Body of pancreas (tissue), 4 donors: Measurements from ENCODE around the gene SH2D3C. TPM values are rescaled to one million over a fixed set of nuclear protein-coding genes. Genes with fewer than 3 reads are reported as not detected.

Experiments used
- ATAC-seq: fragments of 150-250 bp; one replicate; pipeline ENCODE4 v1.9.1; 2016
- DNase-seq, 4 donors: peaks; one replicate each; pipeline ENCODE4 v3.0.0-alpha.2; 2019
- H3K27ac ChIP-seq, 4 donors: fragments of 200-600 bp; sonication (generic); 1 replicate in 3 of 4; 2 replicates in 1 of 4; pipeline versions ENCODE4 v1.5.1 to v1.6.1; 2016 to 2019; ENCODE audit warnings: mild to moderate bottlenecking in 1 of 4, mixed read lengths in 1 of 4, moderate library complexity in 1 of 4
- H3K27me3 ChIP-seq, 2 donors: fragments of 200-600 bp; sonication (generic); one replicate each; pipeline ENCODE4 v1.6.0; 2016; ENCODE audit warnings: mild to moderate bottlenecking in 1 of 2
- H3K36me3 ChIP-seq, 2 donors: fragments of 200-600 bp; sonication (generic); replicated peaks in 1 of 2; 2 replicates each; pipeline ENCODE4 v1.5.1; 2016; ENCODE audit warnings: low read depth in 2 of 2; ENCODE audit not compliant: insufficient read depth in 1 of 2
- H3K4me1 ChIP-seq: fragments of 200-600 bp; sonication (generic); one replicate; pipeline ENCODE4 v1.6.0; 2016
- H3K4me3 ChIP-seq, 2 donors: fragments of 200-600 bp; sonication (generic); 1 replicate in 1 of 2; 2 replicates in 1 of 2; pipeline ENCODE4 v1.5.1; 2016 to 2019
- H3K9me3 ChIP-seq, 3 donors: fragments of 200-600 bp; sonication (generic); 1 replicate in 2 of 3; 2 replicates in 1 of 3; pipeline ENCODE4 v1.5.1; 2016
- CTCF ChIP-seq, 7 experiments: fragments of 450-650 bp in 4 of 7; fragments of 200-600 bp in 3 of 7; sonication (generic) in 3 of 7; IDR thresholded peaks; one replicate each; pipeline ENCODE4 v1.5.1; 2016 to 2019; ENCODE audit warnings: antibody characterized with exemption in 7 of 7
- POLR2A ChIP-seq, 3 donors: fragments of 450-650 bp; IDR thresholded peaks; one replicate each; pipeline ENCODE4 v1.6.1; 2016; ENCODE audit warnings: antibody characterized with exemption in 3 of 3, mild to moderate bottlenecking in 2 of 3
- WGBS, 2 donors: methylation state at CpG; one replicate each; pipeline ENCODE4 v1.1.5; 2017; 5-methylcytosine and 5-hydroxymethylcytosine counted together
- intact Hi-C: fragments of 100-400 bp; cut with DNase I; formaldehyde crosslinking; loops from one replicate; pipeline ENCODE4 v1.15.1; 2023
- total RNA-seq, 2 donors: library from RNA; depleted of rRNA; stranded (reverse); fragments of >200 nt; gene quantifications; one replicate each; pipeline ENCODE4 v1.1.0, GENCODE V29; 2016

SH2D3C gene
- total RNA-seq, 2 donors from 2014 or later = 3.3 to 4.2 TPM

GRCh38 chr9:127771570-127772189 lies 6.8 kb downstream of the SH2D3C start:
- intact Hi-C loops = no loop called here
- DNase-seq = no peak
- ATAC-seq = no peak
- TF ChIP-seq CTCF (IDR thresholded peaks at IDR 0.05) (no peak), POLR2A (IDR thresholded peaks at IDR 0.05) (no peak)
- Histone ChIP-seq H3K27ac (peak overlapping the region in 3 of 4 donors; percentile 15 to 67 (median 53)), H3K36me3 (no peaks in the 10 kb centered on the region), H3K4me3 (no peak overlapping the region), H3K4me1 (peaks cover 15% of the 10 kb centered on the region), H3K9me3 (no peaks in the 10 kb centered on the region), H3K27me3 (no peaks in the 10 kb centered on the region)
- WGBS, 2 donors = 3 to 5% methylated on average over 11 to 19 of the region's 19 CpGs

- DNase-seq (peak; percentile 99), ATAC-seq (peak; percentile 98)
- TF ChIP-seq CTCF (IDR thresholded peaks at IDR 0.05) (peak in 2 of 7 experiments; percentile 6 to 8), POLR2A (IDR thresholded peaks at IDR 0.05) (peak in 2 of 3 donors; percentile 36 to 51)
- 3 to 13% methylated on average over 6 to 43 of the region's 43 CpGs for WGBS, 2 donors
- intact Hi-C loops = no loop called here
- no peaks in the 10 kb centered on the region for H3K36me3 ChIP-seq
- H3K9me3 ChIP-seq = no peaks in the 10 kb centered on the region
- no peaks in the 10 kb centered on the region for H3K27me3 ChIP-seq
- peaks cover 15% of the 10 kb centered on the region for H3K4me1 ChIP-seq
- peak overlapping the region in 3 of 4 donors; percentile 30 to 75 (median 67) for H3K27ac ChIP-seq
- H3K4me3 ChIP-seq = no peak overlapping the region
Measured at GRCh38 chr9:127770905-127771569, 7.4 kb downstream of the SH2D3C start.

GRCh38 chr9:127770583-127770904 lies 7.9 kb downstream of the SH2D3C start:
- Histone ChIP-seq H3K4me1 (peaks cover 15% of the 10 kb centered on the region), H3K27me3 (no peaks in the 10 kb centered on the region), H3K27ac (peak overlapping the region in 3 of 4 donors; percentile 30 to 75 (median 67)), H3K4me3 (no peak overlapping the region), H3K36me3 (no peaks in the 10 kb centered on the region), H3K9me3 (no peaks in the 10 kb centered on the region)
- intact Hi-C loops = no loop called here
- TF ChIP-seq CTCF (IDR thresholded peaks at IDR 0.05) = no peak
- TF ChIP-seq POLR2A (IDR thresholded peaks at IDR 0.05) = no peak
- ATAC-seq = no peak
- 72 to 90% methylated on average over 2 to 3 of the region's 3 CpGs for WGBS, 2 donors
- no peak for DNase-seq

- ATAC-seq = no peak
- Histone ChIP-seq H3K4me3 (no peak overlapping the region), H3K9me3 (no peaks in the 10 kb centered on the region), H3K36me3 (no peaks in the 10 kb centered on the region), H3K27ac (peak overlapping the region in 2 of 4 donors; percentile 67 to 75), H3K27me3 (no peaks in the 10 kb centered on the region), H3K4me1 (peaks cover 15% of the 10 kb centered on the region)
- TF ChIP-seq POLR2A (IDR thresholded peaks at IDR 0.05) = no peak
- TF ChIP-seq CTCF (IDR thresholded peaks at IDR 0.05) = no peak
- no peak for DNase-seq
- intact Hi-C loops = no loop called here
- 70 to 71% methylated on average over 4 of the region's 4 CpGs for WGBS, 2 donors
Measured at GRCh38 chr9:127769929-127770582, 8.4 kb downstream of the SH2D3C start.
